Pons (tissue), 1 donor: ENCODE data around the gene SYVN1.
A peak's percentile ranks its signal among the peaks of the same experiment; 100 is the strongest.
"Not testable (repeated sequence)": the region's sequence is repeated elsewhere in the genome, so short reads cannot be mapped to it uniquely, and the experiment has no call there.

Source experiments
- DNase-seq: peaks from one replicate; pipeline ENCODE4 v3.0.0-alpha.2; 2016; ENCODE audit warnings: low spot score

The SYVN1 gene

GRCh38 chr11:65134240-65134951 lies at the start of gene SYVN1:
SYVN1 (minus strand) TSS chr11:65134519; CDS start chr11:65133601, 918 bp downstream.
- peak; percentile 92 for DNase-seq

GRCh38 chr11:65183201-65183891 lies 49.0 kb upstream of the SYVN1 start:
- DNase-seq = no peak

GRCh38 chr11:65182258-65183170 lies 48.2 kb upstream of the SYVN1 start:
- DNase-seq = no peak

GRCh38 chr11:65181569-65182257 lies 47.4 kb upstream of the SYVN1 start, which contains the start of gene CAPN1:
CAPN1 (plus strand) TSS chr11:65181928; CDS start chr11:65182702, 774 bp downstream.
- peak; percentile 24 for DNase-seq

GRCh38 chr11:65180877-65181568 lies 46.7 kb upstream of the SYVN1 start:
- DNase-seq = no peak

- DNase-seq = not testable (repeated sequence)
Measured at GRCh38 chr11:65174571-65175010, 40.3 kb upstream of the SYVN1 start.

GRCh38 chr11:65172600-65172999 lies 38.3 kb upstream of the SYVN1 start:
- no peak for DNase-seq

- no peak for DNase-seq
Measured at GRCh38 chr11:65170058-65170534, 35.8 kb upstream of the SYVN1 start, which contains the start of gene SPDYC. SPDYC (plus strand) TSS chr11:65170233; CDS start chr11:65171358, 1,125 bp downstream.

GRCh38 chr11:65169164-65169641 lies 34.9 kb upstream of the SYVN1 start:
- no peak for DNase-seq

- DNase-seq = no peak
Measured at GRCh38 chr11:65167656-65168055, 33.3 kb upstream of the SYVN1 start.

GRCh38 chr11:65166893-65167292 lies 32.6 kb upstream of the SYVN1 start:
- DNase-seq = no peak

GRCh38 chr11:65165410-65166317 lies 31.3 kb upstream of the SYVN1 start:
- DNase-seq = no peak

- no peak for DNase-seq
Measured at GRCh38 chr11:65163684-65164083, 29.4 kb upstream of the SYVN1 start.

GRCh38 chr11:65160643-65161042 lies 26.3 kb upstream of the SYVN1 start:
- DNase-seq = no peak

- DNase-seq = no peak
Measured at GRCh38 chr11:65159012-65159411, 24.7 kb upstream of the SYVN1 start.

- no peak for DNase-seq
Measured at GRCh38 chr11:65157336-65157735, 23.0 kb upstream of the SYVN1 start.

GRCh38 chr11:65156926-65157325 lies 22.6 kb upstream of the SYVN1 start:
- no peak for DNase-seq

- DNase-seq = no peak
Measured at GRCh38 chr11:65156256-65156655, 21.9 kb upstream of the SYVN1 start.

- no peak for DNase-seq
Measured at GRCh38 chr11:65152122-65152521, 17.8 kb upstream of the SYVN1 start.
